ENCODE measurements around the gene TNNI2.

DNA sequence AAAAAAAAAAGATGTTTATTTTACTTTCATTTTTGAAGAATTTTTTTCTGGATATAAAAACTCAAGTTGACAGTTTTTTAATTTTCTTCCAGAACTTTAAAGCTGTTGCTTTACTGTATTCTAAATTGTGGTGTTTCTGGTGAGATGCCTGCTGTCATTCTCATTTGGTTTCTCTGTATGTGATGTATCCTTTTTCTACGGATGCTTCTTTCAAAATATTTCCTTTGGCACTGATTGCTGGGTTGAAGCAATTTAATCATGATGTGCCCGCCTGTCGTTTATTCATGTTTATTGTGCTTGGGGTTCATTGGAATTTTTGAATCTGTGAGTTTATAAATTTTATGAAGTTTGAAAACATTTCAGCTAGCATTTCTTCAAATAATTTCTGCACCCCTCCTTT is 45.7 kb upstream of the TNNI2 start:
- TF ChIP-seq POLR2AphosphoS5 (IDR thresholded peaks at IDR 0.05; ENCODE audit: low read depth, low read length) (no peak), POLR2A (IDR thresholded peaks at IDR 0.05; ENCODE audit: low read depth, low read length) (no peak), TAF1 (IDR thresholded peaks at IDR 0.05; ENCODE audit: borderline replicate concordance, low read depth, low read length) (no peak)
